Hepatocyte (in vitro differentiated cells): Measurements from ENCODE around the gene SLC17A9. TPM values are rescaled to one million over a fixed set of nuclear protein-coding genes. Genes with fewer than 3 reads are reported as not detected.

ENCODE experiments used
- DNase-seq: peaks from one replicate; pipeline ENCODE4 v3.0.0-alpha.2; 2016; ENCODE audit warnings: low spot score
- H2AFZ ChIP-seq: fragments of 200-600 bp; sonication (generic); 2 replicates; pipeline ENCODE4 v1.6.0; 2016; ENCODE audit warnings: antibody characterized with exemption, mild to moderate bottlenecking
- H3K27ac ChIP-seq: fragments of 200-600 bp; sonication (generic); 2 replicates; pipeline ENCODE4 v1.5.1; 2016; ENCODE audit warnings: mild to moderate bottlenecking
- H3K27me3 ChIP-seq: fragments of 200-600 bp; sonication (generic); 2 replicates; pipeline ENCODE4 v1.6.1; 2016
- H3K36me3 ChIP-seq: fragments of 200-600 bp; sonication (generic); replicated peaks from 2 replicates; pipeline ENCODE4 v1.5.1; 2016; ENCODE audit warnings: low read depth; ENCODE audit not compliant: insufficient read depth
- H3K4me1 ChIP-seq: fragments of 200-600 bp; sonication (generic); 2 replicates; pipeline ENCODE4 v1.5.1; 2016; ENCODE audit warnings: mild to moderate bottlenecking, moderate library complexity; ENCODE audit not compliant: insufficient read depth
- H3K4me2 ChIP-seq: fragments of 200-600 bp; sonication (generic); 2 replicates; pipeline ENCODE4 v1.6.0; 2016
- H3K4me3 ChIP-seq: fragments of 200-600 bp; sonication (generic); 2 replicates; pipeline ENCODE4 v1.5.1; 2016; ENCODE audit warnings: mild to moderate bottlenecking
- H3K79me2 ChIP-seq: fragments of 200-600 bp; sonication (generic); 2 replicates; pipeline ENCODE4 v1.6.0; 2017; ENCODE audit warnings: mild to moderate bottlenecking
- H3K9me2 ChIP-seq: fragments of 200-600 bp; sonication (generic); replicated peaks from 2 replicates; pipeline ENCODE4 v1.6.0; 2017; ENCODE audit warnings: mild to moderate bottlenecking; ENCODE audit not compliant: insufficient read depth
- H3K9me3 ChIP-seq: fragments of 200-600 bp; sonication (generic); 2 replicates; pipeline ENCODE4 v1.5.1; 2016; ENCODE audit warnings: low read depth, mild to moderate bottlenecking
- H4K20me1 ChIP-seq: fragments of 200-600 bp; sonication (generic); 2 replicates; pipeline ENCODE4 v1.6.0; 2016; ENCODE audit warnings: mild to moderate bottlenecking; ENCODE audit not compliant: insufficient read depth, poor library complexity, severe bottlenecking
- EZH2 ChIP-seq: fragments of 200-600 bp; sonication (generic); IDR thresholded peaks from 2 replicates; pipeline ENCODE4 v1.6.1; 2016; ENCODE audit warnings: antibody characterized with exemption, mild to moderate bottlenecking, borderline replicate concordance
- EZH2phosphoT487 ChIP-seq: fragments of 200-600 bp; sonication (generic); IDR thresholded peaks from one replicate; pipeline ENCODE4 v1.6.1; 2018; ENCODE audit warnings: antibody characterized with exemption, mild to moderate bottlenecking, low read depth, moderate library complexity; ENCODE audit not compliant: unreplicated experiment, severe bottlenecking
- WGBS: methylation state at CpG from one replicate; pipeline ENCODE4 v1.1.6; 2016; ENCODE audit warnings: low lambda C conversion rate; ENCODE audit errors: missing lambda C conversion rate; 5-methylcytosine and 5-hydroxymethylcytosine counted together
- polyA plus RNA-seq: library from polyadenylated mRNA; unstranded; fragments of >200 nt; fragmentation: Nextera tagmentation; extraction: Ambion mirVana; gene quantifications from 2 replicates; pipeline ENCODE4 v1.2.1, GENCODE V29; 2016
- total RNA-seq: library from RNA; depleted of rRNA; stranded (reverse); fragments of >200 nt; gene quantifications from 2 replicates; pipeline ENCODE4 v1.2.3, GENCODE V29; 2014
- TF ChIP-seq, protein P1 (sequence below): fragments of 200-600 bp; sonication (generic); IDR thresholded peaks from 2 replicates; pipeline ENCODE4 v1.5.1; 2016; ENCODE audit warnings: antibody characterized with exemption, mild to moderate bottlenecking; ENCODE audit not compliant: poor library complexity

Gene SLC17A9
- total and polyA plus RNA-seq, 2 experiments from 2014 or later, result 26.9 to 83.9 TPM

DNA sequence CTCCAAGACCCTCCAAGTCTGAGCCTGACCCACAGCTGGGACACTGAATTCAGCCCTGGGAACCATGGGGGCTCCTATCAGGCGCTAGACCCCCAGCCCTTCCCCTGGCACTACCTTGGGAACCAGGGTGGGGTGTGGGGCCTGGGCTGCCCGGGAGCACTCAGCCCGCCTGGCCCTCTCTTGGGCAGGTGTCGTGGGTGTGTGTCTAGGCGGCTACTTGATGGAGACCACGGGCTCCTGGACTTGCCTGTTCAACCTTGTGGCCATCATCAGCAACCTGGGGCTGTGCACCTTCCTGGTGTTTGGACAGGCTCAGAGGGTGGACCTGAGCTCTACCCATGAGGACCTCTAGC, 14.6 kb downstream of the SLC17A9 start:
- 98% methylated on average over 6 of the region's 6 CpGs for WGBS
- no peaks in the 10 kb centered on the region for H3K9me3 ChIP-seq
- H3K4me1 ChIP-seq, result no peaks in the 10 kb centered on the region
- no peak overlapping the region for H3K4me2 ChIP-seq
- H2AFZ ChIP-seq, result no peak overlapping the region
- H3K79me2 ChIP-seq, result no peaks in the 10 kb centered on the region
- H3K9me2 ChIP-seq, result no peaks in the 10 kb centered on the region
- no peaks in the 10 kb centered on the region for H3K36me3 ChIP-seq
- TF ChIP-seq EZH2phosphoT487 (no peak), EZH2 (no peak)
- TF ChIP-seq, protein P1, sequence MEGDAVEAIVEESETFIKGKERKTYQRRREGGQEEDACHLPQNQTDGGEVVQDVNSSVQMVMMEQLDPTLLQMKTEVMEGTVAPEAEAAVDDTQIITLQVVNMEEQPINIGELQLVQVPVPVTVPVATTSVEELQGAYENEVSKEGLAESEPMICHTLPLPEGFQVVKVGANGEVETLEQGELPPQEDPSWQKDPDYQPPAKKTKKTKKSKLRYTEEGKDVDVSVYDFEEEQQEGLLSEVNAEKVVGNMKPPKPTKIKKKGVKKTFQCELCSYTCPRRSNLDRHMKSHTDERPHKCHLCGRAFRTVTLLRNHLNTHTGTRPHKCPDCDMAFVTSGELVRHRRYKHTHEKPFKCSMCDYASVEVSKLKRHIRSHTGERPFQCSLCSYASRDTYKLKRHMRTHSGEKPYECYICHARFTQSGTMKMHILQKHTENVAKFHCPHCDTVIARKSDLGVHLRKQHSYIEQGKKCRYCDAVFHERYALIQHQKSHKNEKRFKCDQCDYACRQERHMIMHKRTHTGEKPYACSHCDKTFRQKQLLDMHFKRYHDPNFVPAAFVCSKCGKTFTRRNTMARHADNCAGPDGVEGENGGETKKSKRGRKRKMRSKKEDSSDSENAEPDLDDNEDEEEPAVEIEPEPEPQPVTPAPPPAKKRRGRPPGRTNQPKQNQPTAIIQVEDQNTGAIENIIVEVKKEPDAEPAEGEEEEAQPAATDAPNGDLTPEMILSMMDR, result no peak
- no peak for DNase-seq
- no peaks in the 10 kb centered on the region for H3K27me3 ChIP-seq
- H3K27ac ChIP-seq, result no peak overlapping the region
- H3K4me3 ChIP-seq, result no peak overlapping the region
- no peaks in the 10 kb centered on the region for H4K20me1 ChIP-seq

DNA sequence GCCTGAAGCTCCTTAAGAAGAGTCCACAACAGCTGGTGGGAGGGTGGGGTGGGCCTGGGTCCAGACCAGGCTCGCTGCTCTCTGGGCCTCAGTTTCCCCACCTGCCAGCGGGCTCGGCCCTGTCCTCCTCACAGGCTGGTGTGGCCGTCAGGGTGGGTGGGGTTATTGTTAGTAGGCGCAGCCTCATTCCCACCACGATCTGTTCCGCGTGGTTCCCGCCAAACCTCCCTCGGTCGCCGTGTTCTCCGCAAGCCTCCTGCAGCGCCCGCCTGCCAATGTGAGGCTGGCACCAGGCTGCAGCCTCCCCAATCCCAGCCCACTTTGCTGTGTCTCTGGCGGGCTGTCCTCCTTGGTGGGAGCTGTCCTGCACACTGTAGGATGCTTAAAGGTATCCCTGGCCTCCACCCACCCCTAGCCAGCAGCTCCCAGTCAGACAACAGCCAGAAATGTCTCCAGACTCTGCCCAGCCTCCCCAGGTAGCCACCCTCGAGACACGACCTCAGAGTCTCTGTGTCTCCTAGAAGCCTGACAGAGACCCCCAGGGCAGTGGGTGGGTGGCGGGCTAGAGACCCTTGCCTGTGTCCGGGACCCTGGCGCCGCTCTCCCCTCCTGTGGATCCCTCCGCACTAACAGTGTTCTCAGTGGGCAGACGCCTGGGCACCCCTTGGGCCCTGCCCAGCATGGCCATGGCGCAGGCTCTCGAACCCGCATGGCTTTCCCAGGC, 15.3 kb downstream of the SLC17A9 start:
- Histone ChIP-seq H3K4me3 (no peak overlapping the region), H3K27me3 (peaks cover 1% of the 10 kb centered on the region), H3K79me2 (no peaks in the 10 kb centered on the region), H3K4me1 (peaks cover 3% of the 10 kb centered on the region), H3K27ac (no peak overlapping the region), H3K9me3 (no peaks in the 10 kb centered on the region), H2AFZ (no peak overlapping the region), H3K36me3 (no peaks in the 10 kb centered on the region), H4K20me1 (no peaks in the 10 kb centered on the region), H3K4me2 (no peak overlapping the region), H3K9me2 (no peaks in the 10 kb centered on the region)
- 91% methylated on average over 26 of the region's 27 CpGs for WGBS
- TF ChIP-seq, protein P1, result no peak
- no peak for DNase-seq

DNA sequence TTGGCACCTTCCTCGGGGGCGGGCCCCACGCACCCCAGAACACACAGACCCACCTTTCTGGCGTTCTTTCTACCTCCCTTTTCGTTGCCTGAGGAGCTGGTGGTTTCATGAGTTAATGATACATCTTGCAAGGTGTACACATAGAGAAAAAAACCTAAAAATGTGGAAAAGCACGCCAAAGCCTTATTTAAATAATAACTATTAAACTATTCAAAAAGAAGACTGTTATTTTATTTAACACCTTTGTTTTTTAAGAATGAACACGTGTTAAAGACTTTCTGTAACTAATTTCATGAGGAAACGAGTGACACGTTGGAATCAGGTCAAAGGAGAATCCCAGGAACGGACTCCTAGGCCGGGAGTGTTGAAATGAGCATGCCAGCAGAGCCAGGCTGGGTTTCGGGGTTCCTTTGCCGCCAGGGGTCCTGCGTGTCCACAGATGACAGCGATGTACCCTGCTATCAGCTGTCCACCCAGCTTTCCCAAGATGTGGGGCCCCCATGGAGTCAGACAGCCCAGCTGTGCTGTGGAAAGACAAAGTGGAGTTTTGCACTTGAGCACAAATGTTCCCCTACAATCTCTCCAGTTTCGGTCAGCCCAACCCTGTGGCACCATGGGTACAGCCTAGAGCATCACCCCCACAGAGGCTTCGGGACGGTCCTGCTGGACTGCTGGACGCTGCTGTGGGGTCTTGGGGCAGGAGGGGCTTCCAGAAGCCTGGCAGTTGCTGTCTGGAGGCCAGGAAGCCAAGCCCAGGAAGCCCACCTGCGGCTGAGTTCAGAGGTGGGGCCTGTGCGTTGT, 16.1 kb downstream of the SLC17A9 start:
- no peaks in the 10 kb centered on the region for H3K36me3 ChIP-seq
- DNase-seq, result no peak

More for the DNA sequence above, 16.1 kb downstream of the SLC17A9 start:
- Histone ChIP-seq H3K9me3 (no peaks in the 10 kb centered on the region), H3K4me1 (peaks cover 10% of the 10 kb centered on the region), H2AFZ (no peak overlapping the region), H3K4me3 (no peak overlapping the region), H3K9me2 (no peaks in the 10 kb centered on the region), H3K79me2 (no peaks in the 10 kb centered on the region), H3K27ac (no peak overlapping the region), H3K4me2 (no peak overlapping the region), H3K27me3 (peaks cover 9% of the 10 kb centered on the region), H4K20me1 (no peaks in the 10 kb centered on the region)
- WGBS, result 82% methylated on average over 21 of the region's 21 CpGs
- TF ChIP-seq EZH2phosphoT487 (no peak), EZH2 (no peak)
- TF ChIP-seq, protein P1, result no peak
